Hepatocyte (in vitro differentiated cells): ENCODE measurements around the gene ARHGAP26.

Experiments
- EZH2 ChIP-seq: fragments of 200-600 bp; sonication (generic); IDR thresholded peaks from 2 replicates; pipeline ENCODE4 v1.6.1; 2016; ENCODE audit warnings: antibody characterized with exemption, mild to moderate bottlenecking, borderline replicate concordance
- EZH2phosphoT487 ChIP-seq: fragments of 200-600 bp; sonication (generic); IDR thresholded peaks from one replicate; pipeline ENCODE4 v1.6.1; 2018; ENCODE audit warnings: antibody characterized with exemption, mild to moderate bottlenecking, low read depth, moderate library complexity; ENCODE audit not compliant: unreplicated experiment, severe bottlenecking
- TF ChIP-seq, protein P1 (sequence below): fragments of 200-600 bp; sonication (generic); IDR thresholded peaks from 2 replicates; pipeline ENCODE4 v1.5.1; 2016; ENCODE audit warnings: antibody characterized with exemption, mild to moderate bottlenecking; ENCODE audit not compliant: poor library complexity

DNA sequence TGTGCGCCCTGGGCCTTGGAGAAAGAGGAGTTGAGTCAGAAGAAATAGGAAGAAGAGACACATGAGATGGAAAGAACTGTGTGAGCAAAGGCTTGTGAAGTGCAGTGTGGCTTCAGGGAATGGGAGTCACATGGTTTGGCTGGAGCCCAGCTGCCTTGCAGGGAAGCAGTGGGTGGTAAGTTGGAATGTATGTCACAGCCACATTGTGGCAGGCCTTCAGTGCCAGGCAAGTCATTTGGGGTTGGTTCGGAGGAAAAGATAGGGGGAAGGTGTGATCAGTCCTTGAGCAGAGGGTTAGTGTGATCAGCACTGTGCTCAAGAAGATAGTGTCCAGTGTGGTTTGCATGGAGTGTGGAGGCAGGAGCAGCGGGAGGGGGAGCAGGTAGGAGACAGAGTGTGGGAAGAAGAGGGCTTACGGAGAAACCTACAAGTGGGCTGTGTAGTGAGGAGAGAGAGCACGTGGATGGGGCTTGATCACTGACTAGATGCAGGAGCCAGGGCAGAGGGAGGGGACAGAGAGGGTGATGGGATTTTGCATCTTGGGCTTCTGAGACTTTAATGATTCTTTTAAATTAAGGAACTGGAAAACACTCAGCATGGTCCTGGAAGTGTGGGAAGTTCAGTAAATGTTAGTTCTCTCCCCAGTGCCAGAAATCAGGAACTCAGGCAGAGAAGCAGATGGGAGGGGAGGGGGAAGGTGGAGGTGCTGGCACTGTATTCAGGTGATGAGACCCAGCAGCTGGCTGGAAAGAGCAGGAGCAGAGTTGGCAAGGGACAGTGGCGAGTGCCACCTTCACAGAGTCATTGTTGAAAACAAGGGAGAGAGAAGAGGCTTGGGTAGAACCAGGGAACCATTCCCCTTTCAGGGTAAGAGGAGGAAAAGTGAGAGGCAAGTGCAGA, 46.6 kb downstream of the ARHGAP26 start:
- TF ChIP-seq, protein P1, sequence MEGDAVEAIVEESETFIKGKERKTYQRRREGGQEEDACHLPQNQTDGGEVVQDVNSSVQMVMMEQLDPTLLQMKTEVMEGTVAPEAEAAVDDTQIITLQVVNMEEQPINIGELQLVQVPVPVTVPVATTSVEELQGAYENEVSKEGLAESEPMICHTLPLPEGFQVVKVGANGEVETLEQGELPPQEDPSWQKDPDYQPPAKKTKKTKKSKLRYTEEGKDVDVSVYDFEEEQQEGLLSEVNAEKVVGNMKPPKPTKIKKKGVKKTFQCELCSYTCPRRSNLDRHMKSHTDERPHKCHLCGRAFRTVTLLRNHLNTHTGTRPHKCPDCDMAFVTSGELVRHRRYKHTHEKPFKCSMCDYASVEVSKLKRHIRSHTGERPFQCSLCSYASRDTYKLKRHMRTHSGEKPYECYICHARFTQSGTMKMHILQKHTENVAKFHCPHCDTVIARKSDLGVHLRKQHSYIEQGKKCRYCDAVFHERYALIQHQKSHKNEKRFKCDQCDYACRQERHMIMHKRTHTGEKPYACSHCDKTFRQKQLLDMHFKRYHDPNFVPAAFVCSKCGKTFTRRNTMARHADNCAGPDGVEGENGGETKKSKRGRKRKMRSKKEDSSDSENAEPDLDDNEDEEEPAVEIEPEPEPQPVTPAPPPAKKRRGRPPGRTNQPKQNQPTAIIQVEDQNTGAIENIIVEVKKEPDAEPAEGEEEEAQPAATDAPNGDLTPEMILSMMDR = no peak
- TF ChIP-seq EZH2 (no peak), EZH2phosphoT487 (no peak)
